ENCODE data around the gene RGL2. TPM values are rescaled to one million over a fixed set of nuclear protein-coding genes. Genes with fewer than 3 reads are reported as not detected.

RGL2 gene
- total and polyA plus RNA-seq, 2 of the 4 experiments (the other 2 are of a cell fraction) = 4.1 to 26.9 TPM

- H2BK15ac ChIP-seq (ENCODE audit: low read depth, low read length) = no peak within 1 kb of the TSS
- H3K27me3 ChIP-seq (ENCODE audit: control insufficient read depth, insufficient read depth, low read length) = no peaks in the 10 kb centered on the region
- peak within 1 kb of the TSS; percentile 62 for H3K9ac ChIP-seq (ENCODE audit: low read depth, low read length)
- in situ Hi-C loops (cut with MboI; ENCODE audit: low sequenced_read_pairs) (no loop called here), dilution Hi-C loops (cut with HindIII; ENCODE audit: low sequenced_read_pairs, unreplicated experiment) (no loop called here), intact Hi-C loops (cut with micrococcal nuclease) (no loop called here)
- peak within 1 kb of the TSS; percentile 27 to 84; a peak in 3 of 4 replicates for H4K8ac ChIP-seq (ENCODE audit: low read depth in 2 of 2, low read length in 2 of 2)
- ChIA-PET POLR2A (ENCODE audit: unreplicated experiment) (interaction anchor here (1.8 kb wide), 1 partner anchor 12 kb away, joined by 10 read pairs; the partner anchor contains the start of genes PFDN6 and WDR46), CTCF (interaction anchor here (1.8 kb wide), 1 partner anchor 20 kb away, joined by 5 read pairs; no protein-coding TSS in a partner anchor)
- H3K4ac ChIP-seq (ENCODE audit: low read depth, low read length) = peak within 1 kb of the TSS; percentile 57
- no TSS peak for BruUV-seq (replicated peaks)
- peak within 1 kb of the TSS; percentile 49 for H4K91ac ChIP-seq (ENCODE audit: insufficient read depth, low read depth, low read length)
- H4K20me1 ChIP-seq (ENCODE audit: insufficient read depth, low read length) = peaks cover 79% of the 10 kb centered on the region
- peaks cover 16 to 53% of the 10 kb centered on the region in 2 experiments for H3K79me1 ChIP-seq (ENCODE audit: low read depth in 1 of 2, low read length in 2 of 2)
- H3K56ac ChIP-seq (ENCODE audit: extremely low read depth, insufficient read depth, low read length) = peak within 1 kb of the TSS; percentile 16; the same call in 1 of the 2 replicates
- peak within 1 kb of the TSS; percentile 59; the same call in 1 of the 2 replicates for H2AK5ac ChIP-seq (ENCODE audit: low read depth, low read length)
- peak within 1 kb of the TSS; percentile 72 for H4K5ac ChIP-seq (ENCODE audit: low read depth, low read length)
- no peak within 1 kb of the TSS for H2BK20ac ChIP-seq (ENCODE audit: low read depth, low read length)
- peaks cover 14% of the 10 kb centered on the region for H3K4me1 ChIP-seq (ENCODE audit: control insufficient read depth, insufficient read depth, low read length)
- H3K23ac ChIP-seq (ENCODE audit: low read depth, low read length) = peak within 1 kb of the TSS; percentile 36; the same call in 1 of the 2 replicates
- peaks cover 63% of the 10 kb centered on the region for H3K36me3 ChIP-seq (ENCODE audit: control insufficient read depth, insufficient read depth, low read length)
- H2AK9ac ChIP-seq (replicated peaks; ENCODE audit: low read depth, low read length, poor library complexity) = peak within 1 kb of the TSS; percentile 94
- H3K9me3 ChIP-seq (ENCODE audit: control insufficient read depth, insufficient read depth, low read length) = no peaks in the 10 kb centered on the region
- ATAC-seq (ENCODE audit: low read depth) (peak; percentile 65), DNase-seq (peak; percentile 68)
- peak within 1 kb of the TSS; percentile 62 for H2BK5ac ChIP-seq (ENCODE audit: low read depth, low read length, poor library complexity, severe bottlenecking)
- peak within 1 kb of the TSS; percentile 48 for H3K27ac ChIP-seq (ENCODE audit: insufficient read depth, low read length)
- peak within 1 kb of the TSS; percentile 83 for H3K14ac ChIP-seq (replicated peaks; ENCODE audit: low read depth, low read length)
- H3K4me2 ChIP-seq (ENCODE audit: low read depth, low read length) = peak within 1 kb of the TSS; percentile 71
- H3K18ac ChIP-seq (ENCODE audit: low read depth, low read length) = peak within 1 kb of the TSS; percentile 6; the same call in 1 of the 2 replicates
- 2% methylated on average over 64 of the region's 80 CpGs; no CpG with 5 or more reads in 1 of the 2 experiments for WGBS, 2 experiments (ENCODE audit: extremely low coverage in 2 of 2, insufficient read length in 1 of 2)
- no peak within 1 kb of the TSS for H2BK120ac ChIP-seq (ENCODE audit: low read depth, low read length)
- peaks cover 9% of the 10 kb centered on the region for H3K9me1 ChIP-seq (ENCODE audit: insufficient read depth, low read length)
- H2AFZ ChIP-seq (replicated peaks; ENCODE audit: low read length, poor library complexity) = peak within 1 kb of the TSS; percentile 80
- TF ChIP-seq CEBPB (IDR thresholded peaks at IDR 0.05; ENCODE audit: low read depth, low read length) (no peak), NFE2L2 (IDR thresholded peaks at IDR 0.05; ENCODE audit: low read depth, low read length) (no peak), RFX5 (IDR thresholded peaks at IDR 0.05; ENCODE audit: low read depth, low read length) (no peak), SMC3 (IDR thresholded peaks at IDR 0.05; ENCODE audit: low read depth, low read length) (0 out of 2 replicates have a peak, but pooled peaks have one; percentile 18), CTCF (conservative IDR thresholded peaks at IDR 0.05; ENCODE audit: low read depth, low read length) (peak; percentile 44), MXI1 (IDR thresholded peaks at IDR 0.05; ENCODE audit: borderline replicate concordance, low read depth, low read length) (peak; percentile 50; the same call in 1 of the 2 replicates), RCOR1 (IDR thresholded peaks at IDR 0.05; ENCODE audit: insufficient replicate concordance, low read length) (peak; percentile 9), RAD21 (IDR thresholded peaks at IDR 0.05; ENCODE audit: low read length) (peak; percentile 24; the same call in 1 of the 2 replicates), BHLHE40 (IDR thresholded peaks at IDR 0.05; ENCODE audit: low read depth, low read length) (no peak), CHD1 (IDR thresholded peaks at IDR 0.05; ENCODE audit: low read depth, low read length) (no peak), ELK1 (IDR thresholded peaks at IDR 0.05; ENCODE audit: borderline replicate concordance, low read depth, low read length) (no peak), FOS (IDR thresholded peaks at IDR 0.05; ENCODE audit: low read depth, low read length) (no peak), POLR2A (IDR thresholded peaks at IDR 0.05; ENCODE audit: low read depth, low read length) (peak; percentile 50; the same call in 1 of the 2 replicates)
- peak within 1 kb of the TSS; percentile 46 for H3K4me3 ChIP-seq (ENCODE audit: insufficient read depth, low read depth, low read length)
Measured at GRCh38 chr6:33276864-33277662, 21.7 kb downstream of the RGL2 start, which contains the start of gene B3GALT4. B3GALT4 (plus strand) TSS chr6:33277123; CDS start chr6:33277420, 297 bp downstream.

Measured in IMR-90 (cell line).